Fibroblast of lung (primary cell): ENCODE measurements around the gene FUCA1. TPM values are rescaled to one million over a fixed set of nuclear protein-coding genes. Genes with fewer than 3 reads are reported as not detected.

Experiments
- DNase-seq, 2 donors: peaks; one replicate each; pipeline versions ENCODE4 v3.0.0 to v3.0.0-alpha.2; 2010; ENCODE audit warnings: low read depth in 2 of 2
- H2AFZ ChIP-seq: 2 replicates; pipeline ENCODE4 v1.5.1; 2012; ENCODE audit warnings: low read length, control low read depth, inconsistent platforms
- H3K27ac ChIP-seq: 2 replicates; pipeline ENCODE4 v1.5.1; 2011; ENCODE audit warnings: low read length, control low read depth; ENCODE audit not compliant: insufficient read depth
- H3K27me3 ChIP-seq: 2 replicates; pipeline ENCODE4 v1.5.1; 2011; ENCODE audit warnings: mild to moderate bottlenecking, low read length; ENCODE audit not compliant: control insufficient read depth, insufficient read depth
- H3K36me3 ChIP-seq: 2 replicates; pipeline ENCODE4 v1.5.1; 2011; ENCODE audit warnings: low read length; ENCODE audit not compliant: control insufficient read depth, insufficient read depth
- H3K4me1 ChIP-seq: 2 replicates; pipeline ENCODE4 v1.5.1; 2011; ENCODE audit warnings: low read length; ENCODE audit not compliant: control insufficient read depth, insufficient read depth; ENCODE audit errors: extremely low read depth
- H3K4me2 ChIP-seq: 2 replicates; pipeline ENCODE4 v1.5.1; 2011; ENCODE audit warnings: low read length, control low read depth; ENCODE audit not compliant: insufficient read depth; ENCODE audit errors: extremely low read depth
- H3K4me3 ChIP-seq, 4 experiments: fragments of 200-600 bp in 1 of 4; sonication (generic) in 1 of 4; replicated peaks in 1 of 4; 2 replicates each; pipeline ENCODE4 v1.5.1; 2011 to 2016; ENCODE audit warnings: low read length in 4 of 4, low read depth in 3 of 4, mild to moderate bottlenecking in 3 of 4, control low read depth in 2 of 4, inconsistent platforms in 1 of 4, mixed read lengths in 1 of 4; ENCODE audit not compliant: insufficient read depth in 1 of 4; ENCODE audit errors: control extremely low read depth in 1 of 4
- H3K79me2 ChIP-seq: 2 replicates; pipeline ENCODE4 v1.5.1; 2012; ENCODE audit warnings: mild to moderate bottlenecking, low read length, inconsistent platforms; ENCODE audit not compliant: control insufficient read depth, insufficient read depth
- H3K9ac ChIP-seq: 2 replicates; pipeline ENCODE4 v1.5.1; 2011; ENCODE audit warnings: mild to moderate bottlenecking, low read length, control low read depth; ENCODE audit not compliant: insufficient read depth
- H3K9me3 ChIP-seq: 2 replicates; pipeline ENCODE4 v1.5.1; 2012; ENCODE audit warnings: low read depth, low read length; ENCODE audit not compliant: control insufficient read depth, insufficient read depth
- H4K20me1 ChIP-seq: 2 replicates; pipeline ENCODE4 v1.5.1; 2011; ENCODE audit warnings: low read length; ENCODE audit not compliant: control insufficient read depth, insufficient read depth; ENCODE audit errors: extremely low read depth
- EZH2 ChIP-seq: IDR thresholded peaks from 2 replicates; pipeline ENCODE4 v1.5.1; 2012; ENCODE audit warnings: low read length, control low read depth, mild to moderate bottlenecking; ENCODE audit errors: missing control alignments
- polyA plus RNA-seq, 2 donors: library from polyadenylated mRNA; depleted of rRNA in 1 of 2; stranded (reverse) in 1 of 2; unstranded in 1 of 2; fragments of >200 nt; gene quantifications; 2 replicates each; pipeline ENCODE4 v1.2.1, GENCODE V29; 2011 to 2012; ENCODE audit warnings: missing spikeins in 1 of 2
- total RNA-seq: library from RNA; depleted of rRNA; stranded (reverse); fragments of >200 nt; gene quantifications from 2 replicates; pipeline ENCODE4 v1.2.1, GENCODE V29; 2014
- TF ChIP-seq, protein P1 (sequence below), 2 donors: IDR thresholded peaks in 1 of 2; conservative IDR thresholded peaks in 1 of 2; 1 replicate in 1 of 2; 2 replicates in 1 of 2; pipeline ENCODE4 v1.5.1; 2011 to 2012; ENCODE audit warnings: low read length in 2 of 2, control low read depth in 1 of 2, inconsistent platforms in 1 of 2, low read depth in 1 of 2, mild to moderate bottlenecking in 1 of 2

Gene FUCA1
- total and polyA plus RNA-seq, 2 donors (not counting 1 experiment from before 2014, with no cell fraction given): 4.1 to 9.7 TPM

DNA sequence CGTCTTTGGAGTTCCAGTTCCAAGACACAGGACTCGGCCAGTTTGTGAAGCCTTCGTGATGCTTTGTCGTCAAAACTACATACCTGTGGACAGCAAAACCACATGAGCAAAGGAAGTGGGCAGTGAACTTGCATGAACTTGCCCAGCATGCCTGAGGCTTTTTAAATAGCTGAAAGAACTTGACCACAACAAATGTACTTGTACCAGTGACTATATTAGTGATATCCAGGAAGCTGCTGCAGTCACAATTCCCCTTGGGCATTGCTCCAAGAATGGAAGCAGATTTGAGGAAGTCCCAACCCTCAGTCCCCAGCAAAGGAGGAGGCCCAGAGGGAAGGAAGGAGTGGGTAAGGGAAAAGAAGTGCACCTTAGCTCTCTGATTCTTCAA, 2.6 kb downstream of the FUCA1 start:
- H3K27ac ChIP-seq: no peak overlapping the region
- no peaks in the 10 kb centered on the region for H3K9me3 ChIP-seq
- peak; percentile 10 to 96 for DNase-seq
- H4K20me1 ChIP-seq: no peaks in the 10 kb centered on the region
- H3K4me2 ChIP-seq: no peak overlapping the region
- no peak overlapping the region for H3K9ac ChIP-seq
- peaks cover 11% of the 10 kb centered on the region for H3K27me3 ChIP-seq
- H3K79me2 ChIP-seq: no peaks in the 10 kb centered on the region
- no peak overlapping the region for H3K4me3 ChIP-seq
- no peaks in the 10 kb centered on the region for H3K4me1 ChIP-seq
- TF ChIP-seq EZH2: no peak
- TF ChIP-seq, protein P1, sequence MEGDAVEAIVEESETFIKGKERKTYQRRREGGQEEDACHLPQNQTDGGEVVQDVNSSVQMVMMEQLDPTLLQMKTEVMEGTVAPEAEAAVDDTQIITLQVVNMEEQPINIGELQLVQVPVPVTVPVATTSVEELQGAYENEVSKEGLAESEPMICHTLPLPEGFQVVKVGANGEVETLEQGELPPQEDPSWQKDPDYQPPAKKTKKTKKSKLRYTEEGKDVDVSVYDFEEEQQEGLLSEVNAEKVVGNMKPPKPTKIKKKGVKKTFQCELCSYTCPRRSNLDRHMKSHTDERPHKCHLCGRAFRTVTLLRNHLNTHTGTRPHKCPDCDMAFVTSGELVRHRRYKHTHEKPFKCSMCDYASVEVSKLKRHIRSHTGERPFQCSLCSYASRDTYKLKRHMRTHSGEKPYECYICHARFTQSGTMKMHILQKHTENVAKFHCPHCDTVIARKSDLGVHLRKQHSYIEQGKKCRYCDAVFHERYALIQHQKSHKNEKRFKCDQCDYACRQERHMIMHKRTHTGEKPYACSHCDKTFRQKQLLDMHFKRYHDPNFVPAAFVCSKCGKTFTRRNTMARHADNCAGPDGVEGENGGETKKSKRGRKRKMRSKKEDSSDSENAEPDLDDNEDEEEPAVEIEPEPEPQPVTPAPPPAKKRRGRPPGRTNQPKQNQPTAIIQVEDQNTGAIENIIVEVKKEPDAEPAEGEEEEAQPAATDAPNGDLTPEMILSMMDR (conservative IDR thresholded peaks at IDR 0.05 in 1 of 2, IDR thresholded peaks at IDR 0.05 in 1 of 2; ENCODE audit: low read depth in 1 of 2, low read length in 2 of 2): no peak
- H3K36me3 ChIP-seq: no peaks in the 10 kb centered on the region
- H2AFZ ChIP-seq: no peak overlapping the region

DNA sequence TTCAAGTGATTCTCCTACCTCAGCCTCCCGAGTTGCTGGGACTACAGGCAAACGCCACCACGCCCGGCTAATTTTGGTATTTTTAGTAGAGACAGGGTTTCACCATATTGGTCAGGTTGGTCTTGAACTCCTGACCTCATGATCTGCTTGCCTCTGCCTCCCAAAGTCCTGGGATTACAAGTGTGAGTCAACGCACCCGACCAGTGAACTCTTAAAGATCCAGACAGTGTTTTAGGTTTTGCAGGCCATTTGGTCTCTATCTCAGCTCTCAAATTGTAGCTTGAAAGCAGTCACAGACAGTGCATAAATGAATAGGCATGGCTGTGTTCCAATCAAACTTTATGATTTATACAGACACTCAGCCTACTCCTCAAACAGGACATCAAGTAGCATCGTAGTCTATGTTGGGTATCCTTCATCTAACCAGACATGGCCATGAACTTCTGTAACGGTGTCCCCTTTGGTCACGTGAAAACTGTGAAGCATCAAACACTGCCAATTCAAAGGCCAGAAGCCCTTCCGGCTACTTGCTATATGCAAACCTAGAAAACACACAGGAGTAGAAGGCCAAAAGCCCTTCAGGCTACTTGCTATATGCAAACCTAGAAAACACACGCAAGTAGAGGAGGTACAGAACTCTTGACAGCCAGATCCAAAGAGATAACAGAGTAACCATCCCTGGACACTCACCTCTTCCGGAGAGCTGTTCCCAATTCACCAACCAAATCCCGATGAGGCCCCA, 3.1 kb downstream of the FUCA1 start:
- H3K27me3 ChIP-seq: peaks cover 11% of the 10 kb centered on the region
- TF ChIP-seq, protein P1 (conservative IDR thresholded peaks at IDR 0.05 in 1 of 2, IDR thresholded peaks at IDR 0.05 in 1 of 2; ENCODE audit: low read depth in 1 of 2, low read length in 2 of 2): no peak
- TF ChIP-seq EZH2: no peak
- no peaks in the 10 kb centered on the region for H4K20me1 ChIP-seq
- no peak for DNase-seq
- no peaks in the 10 kb centered on the region for H3K9me3 ChIP-seq
- H3K4me2 ChIP-seq: no peak overlapping the region
- H3K4me1 ChIP-seq: no peaks in the 10 kb centered on the region
- H2AFZ ChIP-seq: no peak overlapping the region
- H3K36me3 ChIP-seq: no peaks in the 10 kb centered on the region
- no peaks in the 10 kb centered on the region for H3K79me2 ChIP-seq
- no peak overlapping the region for H3K9ac ChIP-seq
- H3K27ac ChIP-seq: no peak overlapping the region
- H3K4me3 ChIP-seq: no peak overlapping the region

DNA sequence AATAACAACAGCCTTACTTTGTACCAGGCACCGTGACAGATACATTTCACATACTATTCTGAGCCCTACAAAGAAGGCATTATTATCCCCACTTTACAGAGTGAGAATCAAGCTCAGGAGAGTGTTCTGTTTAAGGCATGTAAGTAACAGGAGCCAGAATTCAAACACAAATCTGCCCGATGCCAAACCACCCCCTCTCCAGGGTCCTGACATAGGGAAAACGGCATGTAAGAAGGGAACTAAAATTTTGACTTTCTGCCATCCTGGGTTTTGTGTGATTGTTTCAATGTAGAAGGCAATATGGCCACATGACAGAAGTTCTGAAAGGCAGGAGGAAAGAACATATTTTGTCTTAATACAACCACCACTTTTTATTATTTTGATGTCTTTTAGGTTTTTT, 5.5 kb downstream of the FUCA1 start:
- Histone ChIP-seq H3K27ac (no peak overlapping the region), H3K4me1 (no peaks in the 10 kb centered on the region), H3K36me3 (no peaks in the 10 kb centered on the region), H3K4me2 (no peak overlapping the region), H3K9ac (no peak overlapping the region), H3K9me3 (no peaks in the 10 kb centered on the region), H3K4me3 (no peak overlapping the region), H3K79me2 (no peaks in the 10 kb centered on the region), H4K20me1 (no peaks in the 10 kb centered on the region), H3K27me3 (peaks cover 11% of the 10 kb centered on the region), H2AFZ (no peak overlapping the region)
- TF ChIP-seq EZH2: no peak
- TF ChIP-seq, protein P1 (conservative IDR thresholded peaks at IDR 0.05 in 1 of 2, IDR thresholded peaks at IDR 0.05 in 1 of 2; ENCODE audit: low read depth in 1 of 2, low read length in 2 of 2): no peak
- DNase-seq: no peak
